CD4-positive, alpha-beta memory T cell (primary cell): ENCODE results near the gene GFI1. TPM values are rescaled to one million over a fixed set of nuclear protein-coding genes. Genes with fewer than 3 reads are reported as not detected.

Source experiments
- CTCF ChIA-PET: fragments of 350-600 bp; sonication (Branson Sonifier 250); formaldehyde crosslinking; loops from one replicate; lab custom pipeline; 2021; ENCODE audit warnings: inconsistent platforms; ENCODE audit not compliant: partially characterized antibody; lab: Charles Lee
- POLR2A ChIA-PET: fragments of 350-600 bp; sonication (Branson Sonifier 250); formaldehyde crosslinking; loops from one replicate; lab custom pipeline; 2021; ENCODE audit not compliant: partially characterized antibody; lab: Charles Lee
- DNase-seq, 5 donors: peaks; one replicate each; pipeline versions ENCODE4 v3.0.0 to v3.0.0-alpha.2; 2020 to 2022; ENCODE audit warnings: mixed read lengths in 1 of 5
- H3K27ac ChIP-seq: one replicate; pipeline ENCODE4 v1.7.0; 2013; ENCODE audit warnings: low read depth, low read length
- H3K27me3 ChIP-seq: 2 replicates; pipeline ENCODE4 v1.7.0; 2013; ENCODE audit warnings: mild to moderate bottlenecking, low read length, moderate library complexity; ENCODE audit not compliant: insufficient read depth
- H3K36me3 ChIP-seq: 2 replicates; pipeline ENCODE4 v1.7.0; 2013; ENCODE audit warnings: mild to moderate bottlenecking, low read length, moderate library complexity; ENCODE audit not compliant: insufficient read depth
- H3K4me1 ChIP-seq: 2 replicates; pipeline ENCODE4 v1.7.0; 2013; ENCODE audit warnings: mild to moderate bottlenecking, low read length, moderate library complexity; ENCODE audit not compliant: insufficient read depth
- H3K4me3 ChIP-seq, 2 donors: one replicate each; pipeline ENCODE4 v1.7.0; 2013; ENCODE audit warnings: low read length in 2 of 2, mild to moderate bottlenecking in 1 of 2
- H3K9me3 ChIP-seq, 2 donors: one replicate each; pipeline ENCODE4 v1.7.0; 2013; ENCODE audit warnings: low read length in 2 of 2, control low read depth in 1 of 2; ENCODE audit not compliant: control insufficient read depth in 1 of 2
- H3K27ac Mint-ChIP-seq, 7 donors: one replicate each; pipeline ENCODE4 v1.8.0; 2020 to 2021; ENCODE audit warnings: mixed read lengths in 7 of 7, mild to moderate bottlenecking in 6 of 7, inconsistent platforms in 3 of 7, moderate library complexity in 3 of 7
- H3K27me3 Mint-ChIP-seq, 2 donors: one replicate each; pipeline ENCODE4 v1.8.0; 2020 to 2021; ENCODE audit warnings: mixed read lengths in 2 of 2
- H3K36me3 Mint-ChIP-seq, 2 donors: one replicate each; pipeline ENCODE4 v1.8.0; 2020 to 2021; ENCODE audit warnings: mixed read lengths in 2 of 2, inconsistent platforms in 1 of 2, mild to moderate bottlenecking in 1 of 2
- H3K4me1 Mint-ChIP-seq, 4 donors: one replicate each; pipeline ENCODE4 v1.8.0; 2020 to 2021; ENCODE audit warnings: mixed read lengths in 4 of 4, mild to moderate bottlenecking in 1 of 4
- H3K4me3 Mint-ChIP-seq, 8 donors: one replicate each; pipeline ENCODE4 v1.8.0; 2020 to 2021; ENCODE audit warnings: mixed read lengths in 8 of 8, mild to moderate bottlenecking in 7 of 8, moderate library complexity in 6 of 8, inconsistent platforms in 3 of 8
- H3K9me3 Mint-ChIP-seq, 8 donors: one replicate each; pipeline ENCODE4 v1.8.0; 2020 to 2021; ENCODE audit warnings: mixed read lengths in 8 of 8, mild to moderate bottlenecking in 5 of 8, inconsistent platforms in 3 of 8, moderate library complexity in 1 of 8
- intact Hi-C: fragments of 100-400 bp; cut with micrococcal nuclease; formaldehyde crosslinking; loops from one replicate; pipeline ENCODE4 v1.15.1; 2023
- polyA plus RNA-seq, 2 donors: library from polyadenylated mRNA; unstranded; fragments of 300-500 nt; fragmentation: Illumina TruSeq; gene quantifications; one replicate each; pipeline ENCODE4 v1.2.3, GENCODE V29; 2021
- total RNA-seq, 2 experiments: library from RNA; stranded (reverse); gene quantifications; one replicate each; pipeline ENCODE4 v1.2.3, GENCODE V29; 2021

The GFI1 gene
- total and polyA plus RNA-seq, 4 experiments from 2014 or later: 7.8 to 33.2 (median 21.4) TPM

DNA sequence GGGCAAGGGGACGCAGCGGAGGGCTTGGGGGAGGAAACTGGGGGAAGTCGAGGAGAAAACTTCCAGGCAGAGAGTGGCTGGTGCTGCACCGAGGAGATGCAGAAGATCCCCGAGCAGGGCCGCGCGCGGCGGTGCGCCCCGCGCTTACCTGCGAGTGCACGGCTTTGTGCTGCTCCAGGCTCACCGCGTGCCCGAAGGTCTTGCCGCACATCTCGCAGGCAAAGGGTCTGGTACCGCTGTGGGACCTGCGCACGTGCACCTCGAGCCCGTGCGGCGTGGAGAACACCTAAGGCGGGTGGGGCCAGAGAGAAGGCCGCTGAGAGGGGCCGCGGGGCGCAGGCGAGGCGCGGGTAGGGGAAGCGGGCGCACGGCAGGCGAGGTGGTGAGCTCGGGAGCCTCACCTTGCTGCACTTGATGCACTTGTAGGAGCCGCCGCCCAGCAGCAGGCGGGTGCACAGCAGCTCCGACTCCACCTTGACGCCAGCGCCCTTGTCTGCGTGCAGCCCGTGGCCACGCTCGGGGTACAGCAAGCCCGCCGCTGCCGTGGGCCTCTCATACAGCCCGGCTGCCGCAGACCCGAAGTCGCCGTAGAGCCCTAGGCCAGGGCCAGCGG, 6.4 kb downstream of the GFI1 start:
- no peak overlapping the region for H3K4me3 ChIP-seq
- H3K36me3 ChIP-seq: no peaks in the 10 kb centered on the region
- peaks cover 65% of the 10 kb centered on the region for H3K4me1 ChIP-seq
- H3K36me3 Mint-ChIP-seq: peaks cover 9 to 64% of the 10 kb centered on the region in 2 donors
- POLR2A ChIA-PET: interaction anchor here (1.1 kb wide), 1 partner anchor 164 kb away, joined by 3 read pairs; no protein-coding TSS in a partner anchor
- no peaks in the 10 kb centered on the region for H3K9me3 ChIP-seq
- H3K9me3 Mint-ChIP-seq: peaks cover 0 to 2% (median 0%) of the 10 kb centered on the region in 8 donors
- no peak overlapping the region for H3K27ac ChIP-seq
- peaks cover 30 to 83% (median 53%) of the 10 kb centered on the region in 4 donors for H3K4me1 Mint-ChIP-seq
- H3K27me3 ChIP-seq: no peaks in the 10 kb centered on the region
- no peak for DNase-seq
- intact Hi-C loops: loop anchor here (10.0 kb wide), 3 partner anchors 484 to 676 kb away; partner anchors contain the start of gene DIPK1A
- peak overlapping the region in 5 of 8 donors; percentile 22 to 84 (median 62) for H3K4me3 Mint-ChIP-seq
- peak overlapping the region in 2 of 7 donors; percentile 35 to 77 for H3K27ac Mint-ChIP-seq
- CTCF ChIA-PET: interaction anchor here (1.4 to 2.8 kb wide), 2 partner anchors 170 to 483 kb away, joined by 4 to 10 read pairs; no protein-coding TSS in a partner anchor
- H3K27me3 Mint-ChIP-seq: no peaks in the 10 kb centered on the region

DNA sequence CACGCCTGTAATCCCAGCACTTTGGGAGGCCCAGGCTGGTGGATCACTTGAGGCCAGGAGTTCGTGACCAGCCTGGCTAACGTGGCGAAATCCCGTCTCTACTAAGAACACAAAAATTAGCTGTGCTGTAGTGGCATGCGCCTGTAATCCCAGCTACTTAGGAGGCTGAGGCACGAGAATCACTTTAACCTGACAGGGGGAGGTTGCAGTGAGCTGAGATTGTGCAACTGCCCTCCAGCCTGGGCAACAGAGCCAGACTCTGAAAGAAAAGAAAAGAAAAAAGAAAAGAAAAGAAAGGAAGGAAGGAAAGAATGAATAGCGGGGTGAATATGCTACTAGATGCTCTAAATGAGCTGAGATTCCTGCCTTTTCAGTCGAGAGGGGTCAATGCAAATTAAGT, 7.1 kb downstream of the GFI1 start:
- ChIA-PET POLR2A (interaction anchor here (1.1 kb wide), 1 partner anchor 163 kb away, joined by 3 read pairs; no protein-coding TSS in a partner anchor), CTCF (interaction anchor here (1.4 to 2.8 kb wide), 2 partner anchors 170 to 482 kb away, joined by 4 to 10 read pairs; no protein-coding TSS in a partner anchor)
- Mint-ChIP-seq H3K4me3 (peak overlapping the region in 6 of 8 donors; percentile 22 to 84 (median 52)), H3K9me3 (peaks cover 0 to 2% (median 0%) of the 10 kb centered on the region in 8 donors), H3K27ac (peak overlapping the region in 6 of 7 donors; percentile 17 to 87 (median 74)), H3K36me3 (peaks cover 9 to 66% of the 10 kb centered on the region in 2 donors), H3K27me3 (no peaks in the 10 kb centered on the region), H3K4me1 (peaks cover 32 to 83% (median 58%) of the 10 kb centered on the region in 4 donors)
- no peak overlapping the region for H3K27ac ChIP-seq
- H3K4me1 ChIP-seq: peaks cover 72% of the 10 kb centered on the region
- H3K36me3 ChIP-seq: no peaks in the 10 kb centered on the region
- intact Hi-C loops: no loop called here
- no peak for DNase-seq
- no peaks in the 10 kb centered on the region for H3K9me3 ChIP-seq
- H3K27me3 ChIP-seq: no peaks in the 10 kb centered on the region
- no peak overlapping the region for H3K4me3 ChIP-seq

DNA sequence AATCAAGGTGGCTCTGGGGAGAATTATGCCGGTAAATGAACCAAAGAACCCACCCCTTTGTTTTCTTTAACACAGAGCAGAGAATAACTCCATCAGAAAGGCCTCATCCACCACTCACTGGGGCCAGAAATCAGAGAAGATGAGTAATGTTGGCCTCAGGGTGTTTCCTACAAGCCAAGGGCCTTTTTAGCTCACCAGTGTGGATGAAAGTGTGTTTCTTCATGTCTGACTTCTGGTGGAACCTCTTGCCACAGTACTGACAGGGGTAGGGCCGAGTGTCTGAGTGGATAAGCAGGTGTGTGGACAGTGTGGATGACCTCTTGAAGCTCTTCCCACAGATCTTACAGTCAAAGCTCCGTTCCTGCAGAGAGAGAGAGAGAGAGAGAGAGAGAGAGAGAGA, 8.3 kb downstream of the GFI1 start:
- peak overlapping the region in 3 of 8 donors; percentile 13 to 84 (median 43) for H3K4me3 Mint-ChIP-seq
- ChIA-PET POLR2A (interaction anchor here (6.2 kb wide), 1 partner anchor 6 kb away, joined by 91 read pairs; the partner anchor contains the start of gene GFI1), CTCF (interaction anchor here (0.8 to 2.8 kb wide), 3 partner anchors 7 to 169 kb away, joined by 3 to 10 read pairs (median 3); no protein-coding TSS in a partner anchor)
- peak overlapping the region in 6 of 7 donors; percentile 70 to 89 (median 78) for H3K27ac Mint-ChIP-seq
- intact Hi-C loops: no loop called here
- H3K4me1 Mint-ChIP-seq: peaks cover 38 to 85% (median 63%) of the 10 kb centered on the region in 4 donors
- Histone ChIP-seq H3K4me3 (no peak overlapping the region), H3K36me3 (no peaks in the 10 kb centered on the region), H3K4me1 (peaks cover 82% of the 10 kb centered on the region), H3K9me3 (no peaks in the 10 kb centered on the region), H3K27me3 (no peaks in the 10 kb centered on the region), H3K27ac (no peak overlapping the region)
- H3K9me3 Mint-ChIP-seq: peaks cover 0 to 2% (median 0%) of the 10 kb centered on the region in 8 donors
- H3K36me3 Mint-ChIP-seq: peaks cover 9 to 64% of the 10 kb centered on the region in 2 donors
- peak in 1 of 5 donors; percentile 36 for DNase-seq
- H3K27me3 Mint-ChIP-seq: no peaks in the 10 kb centered on the region

DNA sequence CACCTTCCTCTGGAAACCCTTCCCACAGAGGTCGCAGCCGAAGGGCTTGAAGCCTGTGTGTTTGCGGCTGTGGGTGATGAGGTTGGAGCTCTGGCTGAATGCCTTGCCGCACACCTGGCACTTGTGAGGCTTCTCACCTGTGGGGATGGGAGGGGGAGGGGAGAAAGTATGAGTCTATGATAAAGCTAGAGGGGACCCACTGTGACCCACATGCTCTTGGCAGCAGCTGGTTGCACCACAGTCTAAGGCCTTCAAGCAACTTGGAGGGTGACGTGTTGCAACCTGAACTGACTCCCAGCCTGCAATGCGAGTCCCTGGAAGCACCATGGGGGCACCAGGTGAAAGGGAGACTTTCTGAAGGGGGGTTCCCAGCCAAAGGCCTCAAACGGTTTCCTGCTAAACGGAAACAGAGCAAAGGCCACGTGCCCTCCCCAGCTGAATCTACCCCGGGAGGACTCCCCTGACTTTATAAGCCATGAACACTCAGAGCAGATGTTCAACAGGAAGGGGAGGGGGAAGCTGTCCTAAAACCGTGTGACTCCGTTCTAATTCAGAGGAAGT, 10.6 kb downstream of the GFI1 start:
- intact Hi-C loops: loop anchor here (1.0 kb wide), 1 partner anchor 9 kb away; no protein-coding TSS in a partner anchor
- peak; percentile 46 to 90 (median 54) for DNase-seq
- Histone ChIP-seq H3K9me3 (no peaks in the 10 kb centered on the region), H3K27me3 (no peaks in the 10 kb centered on the region), H3K4me3 (no peak overlapping the region), H3K36me3 (no peaks in the 10 kb centered on the region), H3K4me1 (peaks cover 65% of the 10 kb centered on the region), H3K27ac (peak overlapping the region; percentile 22)
- H3K36me3 Mint-ChIP-seq: peaks cover 9 to 52% of the 10 kb centered on the region in 2 donors
- peaks cover 37 to 77% (median 59%) of the 10 kb centered on the region in 4 donors for H3K4me1 Mint-ChIP-seq
- CTCF ChIA-PET: interaction anchor here (1.5 kb wide), 1 partner anchor 9 kb away, joined by 11 read pairs; no protein-coding TSS in a partner anchor
- H3K27ac Mint-ChIP-seq: peak overlapping the region; percentile 58 to 89 (median 86)
- H3K4me3 Mint-ChIP-seq: peak overlapping the region in 7 of 8 donors; percentile 21 to 63 (median 52)
- H3K9me3 Mint-ChIP-seq: peaks cover 0 to 2% (median 0%) of the 10 kb centered on the region in 8 donors
- POLR2A ChIA-PET: interaction anchor here (0.9 to 6.2 kb wide), 6 partner anchors 9 to 158 kb away, joined by 3 to 91 read pairs (median 4); partner anchors contain the start of gene GFI1
- H3K27me3 Mint-ChIP-seq: no peaks in the 10 kb centered on the region

DNA sequence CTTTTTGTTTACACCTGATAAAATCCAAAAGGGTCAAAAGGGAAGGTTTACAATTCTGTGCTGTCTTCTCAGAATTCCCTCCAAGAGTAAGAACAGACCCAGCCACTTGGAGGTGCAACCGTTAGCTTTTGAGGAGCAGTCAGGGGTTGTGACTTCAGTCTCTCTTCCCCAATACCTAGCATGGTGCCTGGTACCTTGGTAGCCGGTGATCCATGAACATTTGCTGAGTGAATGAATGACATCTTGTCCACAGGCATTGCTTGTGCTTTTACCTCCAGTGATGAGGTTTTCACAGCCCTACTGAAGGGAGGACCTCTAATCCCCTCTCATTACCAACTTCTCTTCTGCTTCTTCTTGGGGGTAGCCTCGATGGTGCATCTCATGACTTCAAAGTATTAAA, 11.7 kb downstream of the GFI1 start:
- Histone ChIP-seq H3K9me3 (no peaks in the 10 kb centered on the region), H3K36me3 (no peaks in the 10 kb centered on the region), H3K4me1 (peaks cover 64% of the 10 kb centered on the region), H3K27ac (peak overlapping the region; percentile 26), H3K27me3 (no peaks in the 10 kb centered on the region), H3K4me3 (no peak overlapping the region)
- H3K4me1 Mint-ChIP-seq: peaks cover 40 to 78% (median 56%) of the 10 kb centered on the region in 4 donors
- ChIA-PET CTCF (interaction anchor here (1.0 to 2.4 kb wide), 6 partner anchors 9 to 165 kb away, joined by 4 to 19 read pairs (median 4); no protein-coding TSS in a partner anchor), POLR2A (interaction anchor here (0.8 to 6.2 kb wide), 4 partner anchors 10 to 113 kb away, joined by 3 to 91 read pairs (median 4); partner anchors contain the start of gene GFI1)
- peak overlapping the region; percentile 10 to 89 (median 73) for H3K27ac Mint-ChIP-seq
- intact Hi-C loops: no loop called here
- no peak for DNase-seq
- no peaks in the 10 kb centered on the region for H3K27me3 Mint-ChIP-seq
- H3K9me3 Mint-ChIP-seq: peaks cover 0 to 2% (median 0%) of the 10 kb centered on the region in 8 donors
- H3K4me3 Mint-ChIP-seq: peak overlapping the region in 1 of 8 donors; percentile 25
- peaks cover 12 to 60% of the 10 kb centered on the region in 2 donors for H3K36me3 Mint-ChIP-seq

DNA sequence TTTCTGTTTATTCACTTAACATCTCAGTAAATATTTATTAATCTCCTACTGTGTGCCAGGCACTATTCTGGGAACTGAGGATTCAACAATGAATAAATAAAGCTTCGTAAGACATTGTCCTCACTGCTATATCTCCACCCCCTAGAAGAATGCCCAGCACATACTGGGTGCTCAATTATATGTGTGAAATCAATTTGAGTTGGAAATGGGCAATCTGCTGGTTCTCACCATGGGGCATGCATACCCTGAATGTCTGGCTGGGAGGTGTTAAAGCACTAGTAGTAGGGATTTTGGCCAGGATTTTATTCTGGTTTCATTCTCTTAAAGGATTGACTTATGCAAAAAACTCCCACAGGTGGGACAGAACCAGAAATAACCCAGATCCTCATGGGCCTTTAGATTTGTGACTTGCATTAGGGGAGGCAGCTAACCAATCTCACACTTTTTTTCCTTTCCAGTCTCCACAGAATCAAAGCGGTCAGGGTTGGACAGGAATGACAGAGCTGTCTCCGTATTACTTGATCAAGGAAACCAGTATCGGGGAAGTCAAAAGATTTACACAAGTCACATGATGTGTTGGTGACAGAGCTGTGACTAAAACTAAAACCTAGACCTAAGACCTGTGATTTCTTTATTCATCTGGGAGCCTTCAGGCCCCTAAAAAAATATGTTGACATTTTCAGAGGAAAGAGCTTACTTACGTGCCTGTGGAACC, 12.8 kb downstream of the GFI1 start:
- DNase-seq: peak in 1 of 5 donors; percentile 26
- peak overlapping the region; percentile 28 for H3K27ac ChIP-seq
- no peaks in the 10 kb centered on the region for H3K9me3 ChIP-seq
- H3K36me3 ChIP-seq: no peaks in the 10 kb centered on the region
- Mint-ChIP-seq H3K9me3 (no peaks in the 10 kb centered on the region), H3K27me3 (no peaks in the 10 kb centered on the region), H3K4me3 (peak overlapping the region in 7 of 8 donors; percentile 41 to 84 (median 49)), H3K4me1 (peaks cover 35 to 67% (median 47%) of the 10 kb centered on the region in 4 donors), H3K27ac (peak overlapping the region; percentile 61 to 89 (median 82)), H3K36me3 (peaks cover 6 to 49% of the 10 kb centered on the region in 2 donors)
- intact Hi-C loops: no loop called here
- no peaks in the 10 kb centered on the region for H3K27me3 ChIP-seq
- H3K4me3 ChIP-seq: no peak overlapping the region
- H3K4me1 ChIP-seq: peaks cover 53% of the 10 kb centered on the region
- POLR2A ChIA-PET: interaction anchor here (0.8 to 6.2 kb wide), 5 partner anchors 11 to 114 kb away, joined by 3 to 91 read pairs (median 4); partner anchors contain the start of gene GFI1
- CTCF ChIA-PET: interaction anchor here (0.7 to 2.4 kb wide), 9 partner anchors 10 to 164 kb away, joined by 3 to 19 read pairs (median 4); no protein-coding TSS in a partner anchor
